Measurements from ENCODE around the gene PSAT1.

PSAT1 gene

DNA sequence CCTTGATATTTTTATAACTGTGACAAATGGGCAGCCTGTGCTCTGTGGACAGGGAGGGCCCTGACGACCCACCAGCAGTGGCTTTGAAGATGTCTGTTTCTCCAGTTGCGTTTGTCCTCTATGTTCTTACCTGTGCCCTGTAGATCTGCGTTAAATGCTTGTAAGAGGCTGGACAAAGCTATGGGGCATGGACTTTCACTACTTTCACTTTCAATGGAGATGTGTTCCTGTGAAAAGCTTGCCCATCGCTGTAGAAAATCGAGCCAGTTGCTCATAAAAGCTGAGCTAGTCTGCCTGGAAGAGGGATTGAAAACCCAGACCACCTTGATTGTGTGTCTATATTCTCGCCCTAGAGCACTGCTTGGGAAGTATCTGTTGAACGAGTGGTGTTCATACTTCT lies 74.1 kb downstream of the PSAT1 start:
- DNase-seq, result no peak

DNA sequence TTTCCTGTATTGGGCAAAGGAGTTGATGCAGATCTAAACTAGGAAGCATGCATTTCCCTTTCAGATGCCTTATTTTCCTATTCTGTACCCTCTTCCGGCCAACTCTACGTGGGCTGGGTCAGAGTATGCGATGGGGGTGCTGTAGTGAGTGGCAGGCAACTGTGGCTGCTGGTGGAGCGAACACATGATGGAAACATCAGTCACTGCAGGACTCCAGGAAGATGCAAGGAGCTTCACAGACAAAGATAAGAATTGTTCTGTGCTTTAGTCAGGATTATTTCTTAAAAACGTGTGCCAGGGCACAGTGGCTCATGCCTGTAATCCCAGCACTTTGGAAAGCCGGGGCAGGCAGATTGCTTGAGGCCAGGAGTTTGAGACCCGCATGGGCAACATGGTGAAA lies 75.1 kb downstream of the PSAT1 start:
- DNase-seq, result no peak
